HEK293T (cell line): ENCODE results near the gene BAIAP2.

ENCODE experiments used
- ARNT ChIP-seq: fragments of 450-650 bp; IDR thresholded peaks from 2 replicates; pipeline ENCODE4 v1.6.1; 2017; ENCODE audit warnings: mild to moderate bottlenecking
- CTBP1 ChIP-seq: fragments of 450-650 bp; IDR thresholded peaks from 2 replicates; pipeline ENCODE4 v1.6.1; 2016; ENCODE audit warnings: borderline replicate concordance
- ELF4 ChIP-seq: fragments of 450-650 bp; IDR thresholded peaks from 2 replicates; pipeline ENCODE4 v1.6.1; 2017; ENCODE audit warnings: antibody characterized with exemption
- FOXA1 ChIP-seq: fragments of 450-650 bp; IDR thresholded peaks from 2 replicates; pipeline ENCODE4 v1.6.1; 2016; ENCODE audit warnings: mild to moderate bottlenecking
- FOXK2 ChIP-seq: fragments of 450-650 bp; IDR thresholded peaks from 2 replicates; pipeline ENCODE4 v1.6.1; 2016; ENCODE audit warnings: mild to moderate bottlenecking
- HDGF ChIP-seq: fragments of 450-650 bp; IDR thresholded peaks from 2 replicates; pipeline ENCODE4 v1.6.1; 2017; ENCODE audit warnings: antibody characterized with exemption, borderline replicate concordance
- L3MBTL2 ChIP-seq: fragments of 450-650 bp; conservative IDR thresholded peaks from 2 replicates; pipeline ENCODE4 v1.6.1; 2016; ENCODE audit warnings: mild to moderate bottlenecking
- PKNOX1 ChIP-seq: fragments of 450-650 bp; IDR thresholded peaks from 2 replicates; pipeline ENCODE4 v1.6.1; 2016
- SP1 ChIP-seq: fragments of 450-650 bp; IDR thresholded peaks from 2 replicates; pipeline ENCODE4 v1.6.1; 2017
- SUZ12 ChIP-seq: fragments of 450-650 bp; IDR thresholded peaks from 2 replicates; pipeline ENCODE4 v1.6.1; 2016; ENCODE audit warnings: mild to moderate bottlenecking
- TARDBP ChIP-seq: fragments of 450-650 bp; IDR thresholded peaks from 2 replicates; pipeline ENCODE4 v1.6.1; 2016
- ZNF384 ChIP-seq: fragments of 450-650 bp; IDR thresholded peaks from 2 replicates; pipeline ENCODE4 v1.6.1; 2016

- TF ChIP-seq FOXK2: no peak
- no peak for TF ChIP-seq FOXA1
- no peak for TF ChIP-seq ELF4
- TF ChIP-seq HDGF: no peak
- no peak for TF ChIP-seq CTBP1
- no peak for TF ChIP-seq L3MBTL2
- TF ChIP-seq TARDBP: no peak
- TF ChIP-seq SP1: no peak
- TF ChIP-seq SUZ12: no peak
- TF ChIP-seq PKNOX1: no peak
- TF ChIP-seq ARNT: no peak
- TF ChIP-seq ZNF384: no peak
Observed at GRCh38 chr17:80996422-80997305, 38.3 kb upstream of the BAIAP2 start.
